ENCODE data around the gene AGBL3. TPM values are rescaled to one million over a fixed set of nuclear protein-coding genes. Genes with fewer than 3 reads are reported as not detected.
"Not testable (repeated sequence)": the region's sequence is repeated elsewhere in the genome, so short reads cannot be mapped to it uniquely, and the experiment has no call there.

The AGBL3 gene
- total RNA-seq, 4 donors from 2014 or later, result 0.29 to 12.5 (median 5.3) TPM

- no peak for TF ChIP-seq CTCF (IDR thresholded peaks at IDR 0.05)
- TF ChIP-seq POLR2A (IDR thresholded peaks at IDR 0.05), result no peak
- Histone ChIP-seq H3K27me3 (no peaks in the 10 kb centered on the region), H3K27ac (no peak overlapping the region), H3K9me3 (no peaks in the 10 kb centered on the region), H3K4me1 (no peaks in the 10 kb centered on the region), H3K36me3 (no peaks in the 10 kb centered on the region), H3K4me3 (no peak overlapping the region)
- no peak for DNase-seq
- intact Hi-C loops (cut with DNase I; ENCODE audit: low total_unique reads), result no loop called here
Observed at GRCh38 chr7:135012229-135012628, 25.9 kb downstream of the AGBL3 start.

- Histone ChIP-seq H3K27me3 (no peaks in the 10 kb centered on the region), H3K4me1 (no peaks in the 10 kb centered on the region), H3K4me3 (no peak overlapping the region), H3K27ac (no peak overlapping the region), H3K36me3 (no peaks in the 10 kb centered on the region), H3K9me3 (no peaks in the 10 kb centered on the region)
- intact Hi-C loops (cut with DNase I; ENCODE audit: low total_unique reads), result no loop called here
- no peak for DNase-seq
- TF ChIP-seq POLR2A (IDR thresholded peaks at IDR 0.05) (no peak), CTCF (IDR thresholded peaks at IDR 0.05) (no peak)
Observed at GRCh38 chr7:135023622-135024021, 37.3 kb downstream of the AGBL3 start.

- no peaks in the 10 kb centered on the region for H3K36me3 ChIP-seq
- TF ChIP-seq CTCF (IDR thresholded peaks at IDR 0.05), result no peak
- no peak for TF ChIP-seq POLR2A (IDR thresholded peaks at IDR 0.05)
- intact Hi-C loops (cut with DNase I; ENCODE audit: low total_unique reads), result no loop called here
Observed at GRCh38 chr7:135035252-135035651, 48.9 kb downstream of the AGBL3 start.

GRCh38 chr7:135067017-135067416 lies 80.7 kb downstream of the AGBL3 start:
- H3K4me3 ChIP-seq; H3K27ac ChIP-seq; H3K9me3 ChIP-seq; H3K4me1 ChIP-seq; H3K36me3 ChIP-seq; intact Hi-C loops (cut with DNase I; ENCODE audit: low total_unique reads); DNase-seq; H3K27me3 ChIP-seq: not testable (repeated sequence)

More at GRCh38 chr7:135035252-135035651, 48.9 kb downstream of the AGBL3 start:
- H3K4me3 ChIP-seq, result no peak overlapping the region
- H3K27ac ChIP-seq, result no peak overlapping the region
- DNase-seq, result no peak
- no peaks in the 10 kb centered on the region for H3K9me3 ChIP-seq
- no peaks in the 10 kb centered on the region for H3K4me1 ChIP-seq
- no peaks in the 10 kb centered on the region for H3K27me3 ChIP-seq

GRCh38 chr7:135074096-135074495 lies 87.8 kb downstream of the AGBL3 start:
- DNase-seq, result no peak
- intact Hi-C loops (cut with DNase I; ENCODE audit: low total_unique reads), result no loop called here
- Histone ChIP-seq H3K27ac (no peak overlapping the region), H3K36me3 (no peaks in the 10 kb centered on the region), H3K4me1 (no peaks in the 10 kb centered on the region), H3K9me3 (no peaks in the 10 kb centered on the region), H3K27me3 (no peaks in the 10 kb centered on the region), H3K4me3 (no peak overlapping the region)
- no peak for TF ChIP-seq CTCF (IDR thresholded peaks at IDR 0.05)

GRCh38 chr7:135074531-135074930 lies 88.2 kb downstream of the AGBL3 start:
- Histone ChIP-seq H3K9me3 (no peaks in the 10 kb centered on the region), H3K36me3 (no peaks in the 10 kb centered on the region)
- TF ChIP-seq CTCF (IDR thresholded peaks at IDR 0.05), result no peak

More at GRCh38 chr7:135074531-135074930, 88.2 kb downstream of the AGBL3 start:
- Histone ChIP-seq H3K4me1 (no peaks in the 10 kb centered on the region), H3K4me3 (no peak overlapping the region), H3K27me3 (no peaks in the 10 kb centered on the region), H3K27ac (no peak overlapping the region)
- intact Hi-C loops (cut with DNase I; ENCODE audit: low total_unique reads), result no loop called here
- DNase-seq, result no peak

Data from uterus (tissue), 4 donors.